Ovary (tissue), 9 donors: ENCODE data around the gene TRIP12. TPM values are rescaled to one million over a fixed set of nuclear protein-coding genes. Genes with fewer than 3 reads are reported as not detected.

ENCODE experiments used
- DNase-seq, 5 donors: peaks; one replicate each; pipeline ENCODE4 v3.0.0-alpha.2; 2019 to 2020
- H3K27ac ChIP-seq, 2 donors: fragments of 200-600 bp; one replicate each; pipeline versions ENCODE4 v1.5.1 to v1.8.0; 2019 to 2022
- H3K27me3 ChIP-seq: fragments of 200-600 bp; one replicate; pipeline ENCODE4 v1.8.0; 2022
- H3K36me3 ChIP-seq: fragments of 200-600 bp; sonication (generic); one replicate; pipeline ENCODE4 v1.5.1; 2019
- H3K4me1 ChIP-seq: one replicate; pipeline ENCODE4 v1.8.1; 2013; ENCODE audit warnings: mild to moderate bottlenecking, moderate library complexity; ENCODE audit not compliant: insufficient read depth
- H3K4me3 ChIP-seq: fragments of 200-600 bp; sonication (generic); one replicate; pipeline ENCODE4 v1.5.1; 2017
- H3K9me3 ChIP-seq, 2 donors: fragments of 200-600 bp in 1 of 2; sonication (generic) in 1 of 2; one replicate each; pipeline versions ENCODE4 v1.5.1 to v1.8.1; 2013 to 2019; ENCODE audit warnings: mild to moderate bottlenecking in 1 of 2, moderate library complexity in 1 of 2
- EP300 ChIP-seq: sonication (generic); formaldehyde crosslinking; IDR thresholded peaks from one replicate; pipeline ENCODE4 v1.6.1; 2017; ENCODE audit warnings: antibody characterized with exemption
- POLR2A ChIP-seq: fragments of 450-650 bp; IDR thresholded peaks from one replicate; pipeline ENCODE4 v1.6.1; 2017; ENCODE audit warnings: antibody characterized with exemption, mild to moderate bottlenecking, moderate library complexity
- WGBS, 3 donors: extraction: QIAGEN DNeasy Blood & Tissue Kit in 1 of 3; methylation state at CpG; one replicate each; pipeline versions ENCODE4 v1.1.5 to v1.1.7; 2013 to 2017; 5-methylcytosine and 5-hydroxymethylcytosine counted together
- intact Hi-C, 4 donors: fragments of 100-400 bp; cut with DNase I; formaldehyde crosslinking; loops; one replicate each; pipeline versions ENCODE4 v1.11.0 to v1.15.1; 2022 to 2023
- polyA plus RNA-seq, 2 donors: library from polyadenylated mRNA; stranded (reverse); fragments of 200-250 nt in 1 of 2; fragments of 350-450 nt in 1 of 2; fragmentation: Illumina TruSeq in 1 of 2; extraction: RNeasy Lipid Tissue Mini Kit (QIAGEN cat#74804) in 1 of 2; gene quantifications; one replicate each; pipeline ENCODE4 v1.2.3, GENCODE V29; 2013 to 2014
- total RNA-seq, 7 donors: library from RNA; depleted of rRNA in 2 of 7; stranded (reverse); fragments of >200 nt in 2 of 7; fragmentation: NEBNext Ultra II Directional in 3 of 7; extraction: Animal tissue kit (Norgen Biotek cat#: 25700) in 3 of 7; gene quantifications; one replicate each; pipeline versions ENCODE4 v1.1.0 to v1.2.4, GENCODE V29; 2016 to 2023
- TF ChIP-seq, protein P1 (sequence below), 3 donors: fragments of 450-650 bp in 2 of 3; fragments of 200-600 bp in 1 of 3; IDR thresholded peaks; one replicate each; pipeline versions ENCODE4 v1.5.1 to v1.8.0; 2016 to 2022; ENCODE audit warnings: antibody characterized with exemption in 3 of 3, mild to moderate bottlenecking in 1 of 3
- donor health status: DM: no; HTN: no; CAD: no; lungs with moderate emphysema.
- donor health status: DM: no; HTN: no; CAD: no.
- donor health status: Bipolar disorder and iron deficiency.
- donor health status: DM: yes; HTN: yes; CAD: no.
- donor health status: DM: no; HTN: no; CAD: no.
- donor health status: DM: yes; HTN: yes; CAD: no.

The TRIP12 gene
- total and polyA plus RNA-seq, 9 donors, result 30.4 to 221 (median 178) TPM

DNA sequence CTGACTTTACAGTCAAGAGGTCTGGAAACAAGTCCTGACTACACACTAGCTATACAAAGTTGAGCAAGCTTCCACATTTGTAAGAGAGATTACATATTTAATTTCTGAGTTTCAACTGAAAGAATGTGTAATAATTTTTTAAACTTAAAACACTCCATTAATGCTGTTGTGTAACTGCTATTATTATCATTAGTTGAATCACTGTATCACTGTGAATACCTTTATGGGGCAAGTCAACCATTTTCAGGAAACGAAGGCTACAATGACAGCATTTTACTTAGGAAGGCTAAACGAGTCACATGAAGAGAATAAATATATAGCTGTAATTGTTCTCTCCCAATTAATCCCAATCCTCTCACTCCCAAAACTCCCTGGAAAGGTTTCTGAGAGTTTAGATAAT is 46.3 kb downstream of the TRIP12 start:
- intact Hi-C loops, result no loop called here
- 83 to 88% (median 84%) methylated on average over 2 of the region's 2 CpGs for WGBS, 3 donors
- no peak overlapping the region for H3K4me3 ChIP-seq
- H3K4me1 ChIP-seq, result peaks cover 2% of the 10 kb centered on the region
- no peak for DNase-seq
- H3K9me3 ChIP-seq, result no peaks in the 10 kb centered on the region
- TF ChIP-seq EP300, result no peak
- TF ChIP-seq POLR2A, result no peak
- TF ChIP-seq, protein P1, sequence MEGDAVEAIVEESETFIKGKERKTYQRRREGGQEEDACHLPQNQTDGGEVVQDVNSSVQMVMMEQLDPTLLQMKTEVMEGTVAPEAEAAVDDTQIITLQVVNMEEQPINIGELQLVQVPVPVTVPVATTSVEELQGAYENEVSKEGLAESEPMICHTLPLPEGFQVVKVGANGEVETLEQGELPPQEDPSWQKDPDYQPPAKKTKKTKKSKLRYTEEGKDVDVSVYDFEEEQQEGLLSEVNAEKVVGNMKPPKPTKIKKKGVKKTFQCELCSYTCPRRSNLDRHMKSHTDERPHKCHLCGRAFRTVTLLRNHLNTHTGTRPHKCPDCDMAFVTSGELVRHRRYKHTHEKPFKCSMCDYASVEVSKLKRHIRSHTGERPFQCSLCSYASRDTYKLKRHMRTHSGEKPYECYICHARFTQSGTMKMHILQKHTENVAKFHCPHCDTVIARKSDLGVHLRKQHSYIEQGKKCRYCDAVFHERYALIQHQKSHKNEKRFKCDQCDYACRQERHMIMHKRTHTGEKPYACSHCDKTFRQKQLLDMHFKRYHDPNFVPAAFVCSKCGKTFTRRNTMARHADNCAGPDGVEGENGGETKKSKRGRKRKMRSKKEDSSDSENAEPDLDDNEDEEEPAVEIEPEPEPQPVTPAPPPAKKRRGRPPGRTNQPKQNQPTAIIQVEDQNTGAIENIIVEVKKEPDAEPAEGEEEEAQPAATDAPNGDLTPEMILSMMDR (IDR thresholded peaks at IDR 0.05), result no peak
- no peaks in the 10 kb centered on the region for H3K27me3 ChIP-seq
- no peak overlapping the region for H3K27ac ChIP-seq
- H3K36me3 ChIP-seq, result no peaks in the 10 kb centered on the region

GRCh38 chr2:229874647-229875046 is 47.2 kb downstream of the TRIP12 start:
- H3K4me3 ChIP-seq, result no peak overlapping the region
- TF ChIP-seq, protein P1 (IDR thresholded peaks at IDR 0.05), result no peak
- no peak for TF ChIP-seq EP300
- no peak for TF ChIP-seq POLR2A
- H3K27ac ChIP-seq, result no peak overlapping the region
- H3K27me3 ChIP-seq, result no peaks in the 10 kb centered on the region
- 76 to 79% (median 78%) methylated on average over 4 of the region's 4 CpGs for WGBS, 3 donors
- H3K4me1 ChIP-seq, result peaks cover 2% of the 10 kb centered on the region
- H3K9me3 ChIP-seq, result no peaks in the 10 kb centered on the region
- no peaks in the 10 kb centered on the region for H3K36me3 ChIP-seq
- no peak for DNase-seq
- intact Hi-C loops, result no loop called here

- DNase-seq, result no peak
- intact Hi-C loops, result no loop called here
- Histone ChIP-seq H3K4me1 (peaks cover 2% of the 10 kb centered on the region), H3K27me3 (no peaks in the 10 kb centered on the region), H3K36me3 (no peaks in the 10 kb centered on the region), H3K27ac (no peak overlapping the region), H3K9me3 (no peaks in the 10 kb centered on the region), H3K4me3 (no peak overlapping the region)
- TF ChIP-seq POLR2A (no peak), EP300 (no peak)
- TF ChIP-seq, protein P1 (IDR thresholded peaks at IDR 0.05), result no peak
- WGBS, 3 donors, result 49 to 59% (median 52%) methylated on average over 1 of the region's 1 CpG
These were observed 48.7 kb downstream of the TRIP12 start for GRCh38 chr2:229873123-229873581.

DNA sequence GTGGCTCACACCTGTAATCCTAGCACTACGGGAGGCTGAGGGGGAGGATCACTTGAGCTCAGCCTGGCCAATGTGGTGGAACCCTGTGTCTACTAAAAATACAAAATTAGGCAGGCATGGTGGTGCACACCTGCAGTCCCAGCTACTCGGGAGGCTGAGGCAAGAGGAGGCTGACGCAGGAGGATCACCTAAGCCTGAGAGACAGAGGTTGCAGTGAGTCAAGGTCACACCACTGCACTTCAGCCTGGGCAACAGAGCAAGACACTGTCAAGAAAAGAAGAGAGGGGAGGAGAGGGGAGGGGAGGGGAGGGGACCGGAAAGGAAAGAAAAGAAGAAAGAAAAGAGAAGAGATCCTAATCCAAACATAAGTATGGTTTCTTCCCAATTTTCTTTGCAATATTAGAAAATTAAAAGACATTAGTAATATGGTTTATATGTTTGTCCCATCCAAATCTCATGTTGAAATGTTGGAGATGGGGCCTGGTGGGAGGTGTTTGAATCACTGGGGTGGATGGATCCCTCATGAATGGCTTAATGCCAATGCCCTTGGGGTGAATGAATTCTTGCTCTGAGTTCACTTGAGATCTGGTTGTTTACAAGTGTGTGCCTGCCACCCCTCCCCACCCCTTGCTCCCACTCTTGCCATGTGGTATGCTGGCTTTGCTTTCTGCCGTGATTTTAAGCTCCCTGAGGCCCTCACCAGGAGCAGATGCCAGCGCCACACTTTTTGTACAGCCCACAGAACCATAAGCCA is 50.7 kb downstream of the TRIP12 start:
- H3K4me3 ChIP-seq, result no peak overlapping the region
- 94 to 97% (median 95%) methylated on average over 6 of the region's 6 CpGs for WGBS, 3 donors
- H3K36me3 ChIP-seq, result no peaks in the 10 kb centered on the region
- peaks cover 2% of the 10 kb centered on the region for H3K4me1 ChIP-seq
- H3K27ac ChIP-seq, result no peak overlapping the region
- intact Hi-C loops, result no loop called here
- no peaks in the 10 kb centered on the region for H3K27me3 ChIP-seq
- H3K9me3 ChIP-seq, result no peaks in the 10 kb centered on the region
- no peak for DNase-seq
- TF ChIP-seq, protein P1 (IDR thresholded peaks at IDR 0.05), result no peak
- TF ChIP-seq POLR2A, result no peak
- no peak for TF ChIP-seq EP300
